ENCODE results near the gene PTPRG. TPM values are rescaled to one million over a fixed set of nuclear protein-coding genes. Genes with fewer than 3 reads are reported as not detected.

The PTPRG gene
- total RNA-seq, 2 experiments from 2014 or later: 0.03 to 0.05 TPM

DNA sequence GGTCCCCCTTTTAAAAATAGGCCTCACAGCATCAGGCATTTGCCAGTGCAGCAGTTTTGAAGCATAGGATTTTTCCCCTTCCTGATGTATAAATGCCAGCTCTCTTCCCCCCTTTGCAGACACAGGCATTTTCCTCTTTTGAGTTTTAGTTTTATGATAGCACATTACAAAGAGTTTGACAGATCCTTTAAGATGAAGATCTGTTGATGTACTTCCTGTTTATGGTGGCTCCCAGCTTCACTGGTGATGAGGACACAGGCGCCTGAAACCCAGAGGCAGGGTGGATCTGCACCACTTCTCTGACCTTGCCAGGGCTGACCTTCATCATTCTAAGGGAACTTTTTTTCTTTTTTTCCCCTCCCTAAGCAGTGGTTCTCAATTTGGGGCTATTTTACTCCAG lies 243.4 kb downstream of the PTPRG start:
- no peaks in the 10 kb centered on the region for H3K36me3 Mint-ChIP-seq (ENCODE audit: low read depth)
- DNase-seq (no peak), ATAC-seq (ENCODE audit: poor library complexity) (no peak)
- H3K4me3 ChIP-seq (ENCODE audit: low read length): no peak overlapping the region
- TF ChIP-seq, protein P1, sequence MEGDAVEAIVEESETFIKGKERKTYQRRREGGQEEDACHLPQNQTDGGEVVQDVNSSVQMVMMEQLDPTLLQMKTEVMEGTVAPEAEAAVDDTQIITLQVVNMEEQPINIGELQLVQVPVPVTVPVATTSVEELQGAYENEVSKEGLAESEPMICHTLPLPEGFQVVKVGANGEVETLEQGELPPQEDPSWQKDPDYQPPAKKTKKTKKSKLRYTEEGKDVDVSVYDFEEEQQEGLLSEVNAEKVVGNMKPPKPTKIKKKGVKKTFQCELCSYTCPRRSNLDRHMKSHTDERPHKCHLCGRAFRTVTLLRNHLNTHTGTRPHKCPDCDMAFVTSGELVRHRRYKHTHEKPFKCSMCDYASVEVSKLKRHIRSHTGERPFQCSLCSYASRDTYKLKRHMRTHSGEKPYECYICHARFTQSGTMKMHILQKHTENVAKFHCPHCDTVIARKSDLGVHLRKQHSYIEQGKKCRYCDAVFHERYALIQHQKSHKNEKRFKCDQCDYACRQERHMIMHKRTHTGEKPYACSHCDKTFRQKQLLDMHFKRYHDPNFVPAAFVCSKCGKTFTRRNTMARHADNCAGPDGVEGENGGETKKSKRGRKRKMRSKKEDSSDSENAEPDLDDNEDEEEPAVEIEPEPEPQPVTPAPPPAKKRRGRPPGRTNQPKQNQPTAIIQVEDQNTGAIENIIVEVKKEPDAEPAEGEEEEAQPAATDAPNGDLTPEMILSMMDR (IDR thresholded peaks at IDR 0.05): no peak
- H3K4me3 Mint-ChIP-seq: no peak overlapping the region
- no peaks in the 10 kb centered on the region for H3K4me1 ChIP-seq (ENCODE audit: insufficient read depth, low read length)
- no peaks in the 10 kb centered on the region for H3K4me1 Mint-ChIP-seq (ENCODE audit: low read depth)
- H3K27ac Mint-ChIP-seq: no peak overlapping the region
- H3K27me3 ChIP-seq (ENCODE audit: control insufficient read depth in 1 of 2, insufficient read depth in 2 of 2, low read length in 2 of 2): no peaks in the 10 kb centered on the region
- H3K36me3 ChIP-seq (ENCODE audit: insufficient read depth, low read length): no peaks in the 10 kb centered on the region
- peaks cover 0 to 3% of the 10 kb centered on the region in 2 experiments for H3K9me3 ChIP-seq (ENCODE audit: control insufficient read depth in 1 of 2, insufficient read depth in 1 of 2, low read length in 2 of 2)
- peaks cover 7% of the 10 kb centered on the region for H3K27me3 Mint-ChIP-seq
- H3K27ac ChIP-seq (ENCODE audit: low read depth in 1 of 2, low read length in 2 of 2): no peak overlapping the region
- CTCF ChIA-PET: no interaction called here
- peaks cover 2% of the 10 kb centered on the region for H3K9me3 Mint-ChIP-seq
- POLR2A ChIA-PET: no interaction called here
- intact Hi-C loops (cut with DNase I, micrococcal nuclease): no loop called here

DNA sequence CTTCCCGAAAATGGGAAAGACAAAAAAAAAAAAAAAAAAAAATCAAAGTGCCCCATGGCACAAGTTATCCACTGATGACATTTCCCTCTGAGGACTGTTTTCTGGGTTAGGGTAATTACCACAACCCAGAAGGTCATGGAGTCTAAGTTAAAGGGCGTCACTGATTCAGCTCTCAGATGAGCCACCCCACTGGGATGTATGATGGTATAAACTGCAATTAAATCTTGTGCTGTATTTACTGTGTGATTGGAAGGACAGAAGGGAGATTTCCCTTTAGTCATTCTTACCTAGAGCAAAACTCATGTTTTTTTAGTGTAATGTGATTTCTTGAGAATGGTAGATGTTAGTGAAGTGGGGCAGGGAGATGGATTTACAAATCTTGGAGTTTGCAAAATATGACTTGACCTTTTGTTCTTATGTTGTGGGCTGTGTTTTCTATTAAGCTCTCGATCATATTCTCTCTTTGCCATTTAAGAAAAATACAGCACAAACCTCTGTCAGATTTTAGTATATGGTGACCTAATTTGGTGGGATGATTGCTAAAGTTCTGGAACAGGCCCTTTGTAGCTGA lies 244.2 kb downstream of the PTPRG start:
- Mint-ChIP-seq H3K9me3 (no peaks in the 10 kb centered on the region), H3K27me3 (no peaks in the 10 kb centered on the region), H3K27ac (no peak overlapping the region), H3K4me1 (ENCODE audit: low read depth) (no peaks in the 10 kb centered on the region), H3K36me3 (ENCODE audit: low read depth) (no peaks in the 10 kb centered on the region), H3K4me3 (no peak overlapping the region)
- TF ChIP-seq, protein P1 (IDR thresholded peaks at IDR 0.05): no peak
- no peaks in the 10 kb centered on the region for H3K4me1 ChIP-seq (ENCODE audit: insufficient read depth, low read length)
- H3K27me3 ChIP-seq (ENCODE audit: control insufficient read depth in 1 of 2, insufficient read depth in 2 of 2, low read length in 2 of 2): no peaks in the 10 kb centered on the region
- ATAC-seq (ENCODE audit: poor library complexity): no peak
- H3K4me3 ChIP-seq (ENCODE audit: low read length): no peak overlapping the region
- ChIA-PET CTCF (interaction anchor here (0.6 kb wide), 1 partner anchor 9 kb away, joined by 4 read pairs; no protein-coding TSS in a partner anchor), POLR2A (no interaction called here)
- H3K36me3 ChIP-seq (ENCODE audit: insufficient read depth, low read length): no peaks in the 10 kb centered on the region
- DNase-seq: no peak
- peaks cover 0 to 3% of the 10 kb centered on the region in 2 experiments for H3K9me3 ChIP-seq (ENCODE audit: control insufficient read depth in 1 of 2, insufficient read depth in 1 of 2, low read length in 2 of 2)
- no peak overlapping the region for H3K27ac ChIP-seq (ENCODE audit: low read depth in 1 of 2, low read length in 2 of 2)
- intact Hi-C loops (cut with DNase I, micrococcal nuclease): no loop called here

DNA sequence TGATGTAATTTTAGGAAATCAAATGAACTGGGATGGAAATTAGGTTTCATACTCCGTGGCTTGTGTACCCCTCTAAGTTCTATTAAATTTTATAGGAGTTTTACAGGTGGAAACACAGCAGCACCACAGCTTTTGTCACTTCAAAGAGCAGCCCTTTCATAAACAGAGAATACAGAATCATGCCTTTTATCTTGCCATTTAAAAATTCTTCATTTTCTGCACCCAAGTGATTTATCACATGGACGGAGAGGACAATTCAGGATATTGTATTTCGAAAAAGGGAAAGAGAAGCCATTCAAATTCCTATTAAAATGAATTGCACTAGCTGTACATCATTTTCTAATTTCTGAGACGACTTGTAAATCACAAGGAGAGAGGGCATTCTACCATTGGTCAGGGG lies 245.4 kb downstream of the PTPRG start:
- DNase-seq: no peak
- Mint-ChIP-seq H3K36me3 (ENCODE audit: low read depth) (no peaks in the 10 kb centered on the region), H3K4me1 (ENCODE audit: low read depth) (no peaks in the 10 kb centered on the region), H3K9me3 (no peaks in the 10 kb centered on the region), H3K27me3 (no peaks in the 10 kb centered on the region), H3K27ac (no peak overlapping the region), H3K4me3 (no peak overlapping the region)
- Histone ChIP-seq H3K9me3 (ENCODE audit: control insufficient read depth in 1 of 2, insufficient read depth in 1 of 2, low read length in 2 of 2) (no peaks in the 10 kb centered on the region), H3K27me3 (ENCODE audit: control insufficient read depth in 1 of 2, insufficient read depth in 2 of 2, low read length in 2 of 2) (no peaks in the 10 kb centered on the region), H3K4me1 (ENCODE audit: insufficient read depth, low read length) (no peaks in the 10 kb centered on the region), H3K27ac (ENCODE audit: low read depth in 1 of 2, low read length in 2 of 2) (no peak overlapping the region), H3K36me3 (ENCODE audit: insufficient read depth, low read length) (no peaks in the 10 kb centered on the region), H3K4me3 (ENCODE audit: low read length) (no peak overlapping the region)
- intact Hi-C loops (cut with DNase I, micrococcal nuclease): no loop called here
- CTCF ChIA-PET: no interaction called here
- TF ChIP-seq, protein P1 (IDR thresholded peaks at IDR 0.05): no peak
- no peak for ATAC-seq (ENCODE audit: poor library complexity)
- POLR2A ChIA-PET: no interaction called here

All from CD4-positive, alpha-beta T cell (primary cell).